Endometrial microvascular endothelial cells (primary cell): ENCODE measurements around the gene CDH22. TPM values are rescaled to one million over a fixed set of nuclear protein-coding genes. Genes with fewer than 3 reads are reported as not detected.

Experiments
- in situ Hi-C: cut with HindIII; loops from 2 replicates; pipeline ENCODE4 v1.10.0; 2017; ENCODE audit warnings: low sequenced_read_pairs, low pct_unique_long_range_greater_than_20kb; ENCODE audit errors: inconsistent ontology term
- total RNA-seq: library from RNA; depleted of rRNA; stranded (reverse); fragments of >200 nt; gene quantifications from one replicate; pipeline ENCODE4 v1.2.3, GENCODE V29; 2015; ENCODE audit errors: inconsistent ontology term

Gene CDH22
- total RNA-seq, 1 donor from 2014 or later: not detected

- in situ Hi-C loops: no loop called here
These were observed 48.9 kb downstream of the CDH22 start for GRCh38 chr20:46259260-46259859.

GRCh38 chr20:46257887-46258286 lies 50.4 kb downstream of the CDH22 start:
- in situ Hi-C loops: no loop called here

GRCh38 chr20:46256293-46256692 lies 52.0 kb downstream of the CDH22 start:
- in situ Hi-C loops: no loop called here

GRCh38 chr20:46255440-46256104 lies 52.7 kb downstream of the CDH22 start:
- in situ Hi-C loops: no loop called here

GRCh38 chr20:46253391-46253790 lies 54.9 kb downstream of the CDH22 start:
- in situ Hi-C loops: no loop called here

- in situ Hi-C loops: no loop called here
These were observed 55.8 kb downstream of the CDH22 start for GRCh38 chr20:46252352-46253091.

- in situ Hi-C loops: no loop called here
These were observed 57.1 kb downstream of the CDH22 start for GRCh38 chr20:46251211-46251673.

- in situ Hi-C loops: no loop called here
These were observed 57.5 kb downstream of the CDH22 start for GRCh38 chr20:46250772-46251171.

- in situ Hi-C loops: no loop called here
These were observed 58.6 kb downstream of the CDH22 start for GRCh38 chr20:46249671-46250070.

GRCh38 chr20:46246559-46246958 lies 61.7 kb downstream of the CDH22 start:
- in situ Hi-C loops: no loop called here

- in situ Hi-C loops: no loop called here
These were observed 64.3 kb downstream of the CDH22 start for GRCh38 chr20:46243707-46244628.

- in situ Hi-C loops: no loop called here
These were observed 65.9 kb downstream of the CDH22 start for GRCh38 chr20:46242390-46242789.

- in situ Hi-C loops: no loop called here
These were observed 67.4 kb downstream of the CDH22 start for GRCh38 chr20:46240881-46241280.

GRCh38 chr20:46240065-46240464 lies 68.2 kb downstream of the CDH22 start:
- in situ Hi-C loops: no loop called here

GRCh38 chr20:46237736-46238135 lies 70.6 kb downstream of the CDH22 start:
- in situ Hi-C loops: no loop called here

GRCh38 chr20:46237227-46237626 lies 71.1 kb downstream of the CDH22 start:
- in situ Hi-C loops: no loop called here

GRCh38 chr20:46235077-46235476 lies 73.2 kb downstream of the CDH22 start:
- in situ Hi-C loops: no loop called here

GRCh38 chr20:46233701-46234100 lies 74.6 kb downstream of the CDH22 start:
- in situ Hi-C loops: no loop called here

- in situ Hi-C loops: no loop called here
These were observed 75.8 kb downstream of the CDH22 start for GRCh38 chr20:46232539-46232938.
